Epidermal melanocyte (primary cell): Measurements from ENCODE around the gene MRGPRD.

ENCODE experiments used
- DNase-seq: peaks from one replicate; pipeline ENCODE4 v3.0.0; 2011; ENCODE audit warnings: low spot score; ENCODE audit not compliant: insufficient read length

MRGPRD gene

DNA sequence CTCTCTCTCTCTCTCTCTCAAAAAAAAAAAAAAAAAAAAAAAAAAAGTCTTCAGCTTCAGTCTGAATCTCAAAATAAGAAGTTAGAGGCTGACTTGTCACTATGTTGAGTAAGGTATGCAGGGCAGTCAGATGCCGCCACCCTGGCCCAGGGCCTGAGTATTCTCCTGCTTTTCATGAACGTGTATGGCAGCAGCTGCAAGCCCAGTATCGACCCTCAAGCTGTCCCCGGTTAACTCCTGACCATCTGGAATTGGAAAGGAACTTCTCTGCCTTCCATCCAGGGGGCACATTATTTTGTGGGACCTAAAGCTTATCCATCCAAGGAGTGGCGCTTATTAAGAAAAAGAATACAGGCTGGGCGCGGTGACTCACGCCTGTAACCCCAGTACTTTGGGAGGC is 11.4 kb downstream of the MRGPRD start:
- DNase-seq = no peak

DNA sequence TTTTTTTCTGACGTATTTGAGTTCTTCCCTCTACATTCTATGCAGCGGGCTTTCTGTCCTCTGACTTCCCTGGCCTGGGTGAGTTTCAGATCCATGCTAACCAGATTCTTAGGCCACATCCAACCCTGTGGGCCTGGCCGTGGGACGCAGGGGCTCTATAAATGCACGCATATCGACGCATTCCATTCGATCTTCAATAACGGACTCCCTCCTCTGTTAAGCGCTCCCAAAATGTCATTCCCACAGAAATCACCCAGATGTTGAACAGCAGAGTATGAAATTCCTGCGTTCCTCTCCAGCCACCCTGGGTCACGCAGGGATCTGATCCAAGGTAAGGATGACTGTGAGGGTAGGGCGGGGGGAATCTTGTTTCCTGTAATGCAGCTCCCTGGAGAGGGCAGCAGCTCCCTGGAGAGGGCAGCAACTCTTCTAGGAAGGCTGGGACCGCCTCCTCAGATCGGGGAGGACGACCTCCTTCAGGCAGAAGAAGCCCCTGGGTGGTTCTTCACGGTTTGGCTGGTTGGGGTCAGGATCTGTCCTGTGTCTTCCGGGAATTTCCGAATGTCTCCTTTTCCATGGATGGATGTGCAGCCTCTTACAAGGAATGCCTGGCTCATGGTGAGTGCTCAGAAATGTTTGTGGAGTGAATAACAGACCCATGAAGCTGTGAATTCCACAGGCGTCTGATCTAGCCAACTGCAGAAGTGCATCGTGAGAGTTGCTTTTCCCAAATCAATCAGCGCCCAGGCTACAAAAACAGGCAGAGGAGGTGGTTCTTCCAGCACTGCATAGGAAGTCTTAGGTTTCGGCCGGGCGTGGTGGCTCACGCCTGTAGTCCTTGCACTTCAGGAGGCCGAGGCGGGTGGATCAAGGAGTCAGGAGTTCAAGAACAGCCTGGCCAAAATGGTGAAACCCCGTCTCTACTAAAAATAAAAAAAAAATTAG is 12.2 kb downstream of the MRGPRD start:
- no peak for DNase-seq

DNA sequence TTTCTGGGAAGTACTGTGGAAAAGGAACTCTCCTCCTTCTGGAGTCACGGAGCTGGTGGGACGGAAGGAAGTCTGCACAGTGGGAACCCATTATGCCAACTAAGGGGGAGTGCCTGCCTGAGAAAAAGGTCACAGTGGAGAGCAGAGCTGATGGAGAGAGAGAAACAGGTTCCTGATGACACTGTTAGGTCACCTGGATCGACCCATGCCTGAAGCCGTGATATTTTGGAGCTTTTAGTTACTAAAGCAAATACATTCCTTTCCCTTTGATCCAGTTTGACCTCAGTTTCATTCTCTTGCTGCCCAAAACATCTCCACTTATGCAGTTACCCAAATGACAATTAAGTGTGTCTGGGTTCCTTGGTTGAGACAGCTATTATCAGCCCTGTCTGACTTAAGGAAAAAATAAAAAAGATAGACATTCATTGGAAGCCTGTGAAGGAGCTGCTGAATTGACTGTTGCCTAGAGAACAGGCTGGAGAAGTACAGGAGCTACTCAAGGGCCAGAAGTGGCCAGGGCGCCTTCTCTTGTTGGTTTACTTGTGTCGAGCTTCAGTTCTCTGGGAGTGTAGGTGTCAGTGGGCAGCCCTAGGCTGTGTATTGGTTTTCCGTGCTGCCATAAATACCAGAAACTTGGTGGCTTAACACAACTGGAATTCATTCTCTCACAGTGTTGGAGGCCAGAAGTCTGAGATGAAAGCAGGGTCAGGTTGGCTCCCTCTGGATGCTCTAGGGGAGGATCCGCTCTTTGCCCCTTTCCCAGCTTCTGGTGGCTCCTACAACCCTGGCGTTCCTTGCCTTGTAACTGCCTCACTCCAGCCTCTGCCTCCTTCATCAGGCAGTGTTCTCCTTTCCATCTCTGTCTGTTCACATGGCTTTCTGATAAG is 13.6 kb downstream of the MRGPRD start:
- DNase-seq = no peak

DNA sequence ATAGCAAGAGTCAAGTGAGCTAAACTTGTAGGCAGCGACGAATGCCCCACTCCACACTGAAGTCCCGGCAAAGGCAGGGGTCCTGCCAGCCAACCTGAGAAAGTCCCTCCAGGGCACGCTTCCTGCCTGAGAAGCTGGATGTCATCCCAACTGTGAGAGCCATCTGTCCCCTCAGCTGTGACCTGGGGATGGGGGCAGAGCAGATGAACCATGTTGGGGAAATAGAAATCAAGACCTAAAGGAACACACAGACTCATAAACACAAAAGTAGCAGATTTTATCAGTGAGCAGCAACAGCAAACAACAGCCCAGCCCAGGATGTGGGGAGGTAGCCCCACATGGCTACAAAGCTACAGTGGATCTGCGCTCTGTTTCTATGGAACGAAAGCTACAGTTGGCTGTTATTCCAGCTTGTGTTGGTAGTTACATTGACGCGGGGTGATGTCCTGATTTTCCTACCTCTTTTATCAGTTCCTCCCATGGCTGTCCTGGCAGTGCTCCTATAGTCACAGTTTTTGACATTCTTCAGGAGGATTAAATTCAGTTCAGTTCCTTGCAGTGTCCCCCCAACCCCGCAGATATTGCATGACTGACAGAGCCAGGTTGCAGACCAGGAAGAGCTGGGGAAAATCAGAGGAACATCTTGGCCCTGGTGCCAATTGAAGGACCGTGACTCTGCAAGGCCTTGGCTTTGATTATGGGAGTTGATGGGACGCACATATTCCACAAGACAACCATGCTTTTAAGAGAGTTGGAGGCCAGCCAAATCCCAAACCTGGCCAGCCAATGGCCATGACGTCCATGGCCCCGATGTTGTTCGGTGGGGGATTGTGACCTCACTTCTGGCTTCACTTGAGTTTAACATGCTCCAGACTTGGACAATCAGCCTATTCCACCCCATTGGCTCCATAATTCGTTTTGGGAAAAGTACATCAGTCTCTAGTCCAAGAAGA is 14.6 kb downstream of the MRGPRD start:
- no peak for DNase-seq

DNA sequence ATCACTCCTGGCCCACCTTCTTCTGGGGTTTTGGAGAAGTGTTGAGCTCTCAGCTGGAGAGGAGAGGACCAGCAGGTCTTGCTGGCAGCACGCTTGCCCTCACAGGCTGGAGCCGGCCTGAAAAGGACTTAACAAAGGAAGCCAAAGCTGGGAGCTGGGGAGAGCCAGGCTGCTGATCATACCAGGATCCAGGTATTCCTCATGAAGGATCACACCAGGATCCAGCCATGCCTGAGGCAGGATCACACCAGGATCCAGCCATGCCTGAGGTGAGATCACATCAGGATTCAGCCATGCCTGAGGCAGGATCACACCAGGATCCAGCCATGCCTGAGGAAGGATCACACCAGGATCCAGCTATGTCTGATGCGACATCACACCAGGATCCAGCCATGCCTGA is 17.0 kb downstream of the MRGPRD start:
- no peak for DNase-seq

DNA sequence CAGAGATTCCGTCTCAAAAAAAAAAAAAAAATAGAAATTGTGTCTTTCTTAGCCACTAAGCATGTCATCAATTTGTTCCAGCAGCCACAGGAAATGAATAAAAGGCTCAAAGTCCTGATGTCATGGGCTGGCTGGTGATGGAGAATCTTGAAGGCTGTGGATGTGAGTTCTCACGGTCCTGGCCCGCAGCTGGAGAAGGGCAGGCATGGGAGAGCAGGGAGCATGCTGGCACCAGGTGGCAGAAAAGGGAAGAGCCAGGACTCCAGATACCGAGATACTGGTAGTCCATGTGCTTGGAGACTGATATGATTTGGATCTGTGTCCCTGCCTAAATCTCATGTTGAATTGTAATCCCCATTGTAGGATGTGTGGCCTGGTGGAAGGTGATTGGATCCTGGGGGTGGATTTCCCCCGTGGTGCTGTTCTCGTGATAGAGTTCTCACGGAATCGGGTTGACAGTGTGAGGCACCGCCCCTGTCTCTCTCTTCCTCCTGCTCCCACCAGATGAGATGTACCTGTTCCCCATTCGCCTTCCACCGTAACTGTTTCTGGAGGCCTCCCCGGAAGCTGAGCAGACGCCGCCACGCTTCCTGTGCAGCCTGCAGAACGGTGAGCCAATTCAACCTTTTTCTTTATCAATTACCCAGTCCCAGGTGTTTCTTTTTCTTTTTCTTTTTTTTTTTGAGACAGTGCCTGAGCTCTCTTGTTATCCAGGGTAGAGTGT is 18.1 kb downstream of the MRGPRD start:
- no peak for DNase-seq

DNA sequence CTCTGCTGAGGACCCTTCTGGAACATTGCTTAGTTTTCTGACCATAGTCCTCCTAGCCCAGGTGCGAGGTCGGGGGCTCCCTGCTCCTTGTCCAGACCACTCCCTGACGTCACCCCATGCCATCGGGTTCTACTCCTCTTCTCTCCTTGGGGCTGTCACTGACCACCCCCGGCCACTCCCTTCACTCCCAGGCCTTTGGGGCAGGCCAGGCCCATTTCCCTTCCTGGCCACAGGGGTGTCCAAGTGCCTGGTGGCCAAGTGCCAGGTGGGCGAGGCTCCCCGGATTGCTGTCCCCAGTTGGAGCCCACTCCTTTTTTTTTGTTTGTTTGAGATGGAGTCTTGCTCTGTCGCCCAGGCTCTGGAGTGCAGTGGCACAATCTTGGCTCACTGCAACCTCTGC is 19.5 kb downstream of the MRGPRD start:
- DNase-seq = no peak

DNA sequence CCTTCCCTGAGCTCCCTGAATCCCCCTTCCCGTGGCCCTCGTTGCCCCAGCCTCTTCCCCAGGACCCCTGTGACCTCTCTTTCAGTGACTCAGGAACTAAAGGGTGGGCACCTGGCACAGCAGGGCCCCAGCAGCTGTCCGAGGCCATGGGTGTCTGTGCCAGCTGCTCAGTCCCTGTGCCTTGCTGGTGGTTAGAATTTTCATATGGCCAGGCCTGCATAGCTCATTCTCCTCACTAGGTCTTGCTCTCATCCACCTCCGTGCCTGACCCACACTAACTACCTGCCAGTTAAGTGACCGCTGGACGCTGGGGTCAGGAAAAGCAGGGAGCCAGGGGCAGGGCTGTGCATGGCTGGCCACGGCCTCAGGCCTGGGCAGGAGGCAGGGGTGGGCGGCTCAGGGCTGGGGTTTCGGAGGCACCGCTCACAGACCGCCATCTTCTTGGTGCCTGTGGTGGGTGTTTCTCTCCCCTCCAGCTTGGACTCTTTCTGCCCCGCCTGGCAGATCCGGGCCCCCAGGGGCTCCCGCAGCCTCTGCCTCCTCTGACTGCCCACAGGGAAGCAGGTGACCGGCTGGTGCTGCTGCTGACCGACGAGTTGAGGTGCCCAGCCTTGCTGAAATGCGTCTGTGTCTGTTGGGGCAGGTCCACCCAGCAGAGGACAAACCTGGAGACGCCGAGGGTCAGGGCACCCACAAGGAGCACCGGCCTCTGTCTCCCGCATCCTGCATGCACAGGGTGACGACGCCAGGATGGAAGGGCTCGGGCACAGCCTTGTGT is 20.3 kb downstream of the MRGPRD start:
- DNase-seq = no peak

DNA sequence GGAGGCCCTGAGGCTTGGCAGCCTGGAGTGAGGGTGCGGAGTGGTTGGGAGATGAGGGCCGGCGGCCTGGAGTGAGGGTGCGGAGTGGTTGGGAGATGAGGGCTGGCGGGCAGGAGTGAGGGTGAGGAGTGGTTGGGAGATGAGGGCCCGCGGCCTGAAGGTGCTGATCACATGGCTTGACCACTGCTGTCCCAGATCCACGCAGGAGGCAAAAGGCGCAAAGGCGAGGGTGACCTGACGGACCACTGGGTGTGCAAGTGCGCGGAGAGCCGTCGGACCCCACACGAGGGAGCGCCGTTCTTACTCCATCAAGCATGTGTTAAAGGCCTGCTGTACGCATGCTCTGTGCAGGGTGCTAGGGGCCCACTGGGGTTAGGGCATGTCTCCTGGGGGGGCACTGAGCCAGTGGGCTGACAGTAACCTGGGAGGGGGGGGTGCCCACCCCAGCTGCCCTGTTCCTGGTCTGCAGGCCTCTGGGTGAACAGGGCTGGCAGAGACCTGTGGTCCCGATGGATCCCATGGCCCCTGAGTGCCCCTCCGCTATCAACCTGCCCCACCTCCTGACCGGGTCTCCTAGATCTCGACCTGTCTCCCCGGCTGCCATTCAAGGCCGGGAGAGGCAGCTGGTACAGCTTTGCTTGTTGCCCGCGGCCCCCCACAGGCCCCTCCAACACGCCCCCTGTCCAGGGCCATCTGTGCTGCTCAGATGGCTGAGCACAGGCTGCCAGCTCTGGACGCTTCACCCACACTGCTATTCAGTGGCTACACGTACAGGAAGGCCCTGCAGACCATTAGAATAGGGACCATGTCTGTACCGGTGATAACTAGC is 21.1 kb downstream of the MRGPRD start:
- no peak for DNase-seq

DNA sequence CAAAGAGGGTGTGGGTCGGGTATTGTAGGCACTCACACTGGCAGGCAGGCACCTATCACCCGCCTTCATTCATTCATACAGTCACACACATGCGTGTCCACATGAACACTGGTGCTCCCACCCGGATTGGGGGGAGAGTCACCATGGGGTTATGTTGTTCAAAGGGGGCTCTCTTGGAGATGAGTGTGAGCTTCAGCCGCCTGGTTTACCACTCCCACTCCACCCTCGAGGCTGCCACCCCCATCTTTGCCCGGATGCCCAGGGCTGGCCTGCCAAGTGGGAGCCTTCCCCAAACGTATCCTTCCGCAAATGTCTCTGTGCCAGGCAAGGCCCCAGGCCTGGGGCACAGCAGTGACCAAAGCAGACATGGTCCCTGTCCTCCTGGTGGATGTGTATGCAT is 22.6 kb downstream of the MRGPRD start:
- no peak for DNase-seq

DNA sequence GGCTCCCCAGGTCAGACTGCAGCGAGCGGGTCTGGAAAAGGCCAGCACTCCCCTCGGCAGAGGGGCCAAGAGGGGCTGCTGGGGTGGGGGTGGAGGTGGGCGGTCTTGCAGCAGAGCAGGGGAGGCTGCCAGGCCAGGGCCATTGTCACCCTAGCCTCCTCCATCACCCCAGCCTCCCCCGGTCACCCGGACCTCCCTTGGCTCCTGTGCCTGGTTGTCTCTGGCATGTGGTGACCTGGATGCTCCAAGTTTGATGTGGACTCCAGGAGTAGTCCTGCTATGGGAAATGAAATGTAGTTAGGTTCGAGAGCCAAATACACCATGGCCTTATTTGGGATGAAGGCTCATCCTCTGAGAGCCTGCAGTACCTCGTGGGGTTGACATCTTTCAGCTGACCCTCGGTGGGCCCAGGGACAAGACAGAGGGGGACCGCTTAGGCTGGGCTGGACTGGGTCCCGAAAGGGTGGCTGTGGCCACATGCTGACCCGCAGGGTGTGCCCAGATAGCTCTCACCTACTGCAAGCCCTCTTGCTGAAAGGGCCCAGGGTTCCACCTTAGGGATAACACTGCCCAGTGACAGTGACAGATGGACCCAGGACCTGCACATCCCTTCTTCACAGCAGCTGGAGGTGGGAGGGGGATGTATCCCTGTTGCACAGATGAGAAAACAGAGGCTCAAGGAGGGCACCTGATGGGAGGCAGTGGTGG is 24.1 kb downstream of the MRGPRD start:
- no peak for DNase-seq

DNA sequence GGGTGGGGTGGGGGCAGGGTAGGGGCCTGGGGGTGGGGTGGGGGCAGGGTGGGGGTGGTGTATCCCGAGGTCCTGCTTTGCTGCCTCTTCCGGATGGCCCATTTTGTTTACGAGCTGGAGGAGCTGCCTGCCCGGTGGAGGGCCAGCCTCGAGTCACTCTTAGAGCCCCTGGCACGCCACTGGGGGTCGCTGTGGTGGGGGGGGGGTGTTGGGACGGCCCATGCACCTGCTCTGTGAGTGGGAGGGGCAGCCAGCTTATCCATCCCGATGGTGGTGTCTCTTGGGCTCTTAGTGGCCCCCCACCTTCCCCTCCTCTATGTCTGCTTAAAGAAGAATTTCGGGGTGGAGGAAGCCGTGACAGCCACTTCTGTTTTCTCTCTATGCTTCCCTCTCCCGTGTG is 24.6 kb downstream of the MRGPRD start:
- no peak for DNase-seq

DNA sequence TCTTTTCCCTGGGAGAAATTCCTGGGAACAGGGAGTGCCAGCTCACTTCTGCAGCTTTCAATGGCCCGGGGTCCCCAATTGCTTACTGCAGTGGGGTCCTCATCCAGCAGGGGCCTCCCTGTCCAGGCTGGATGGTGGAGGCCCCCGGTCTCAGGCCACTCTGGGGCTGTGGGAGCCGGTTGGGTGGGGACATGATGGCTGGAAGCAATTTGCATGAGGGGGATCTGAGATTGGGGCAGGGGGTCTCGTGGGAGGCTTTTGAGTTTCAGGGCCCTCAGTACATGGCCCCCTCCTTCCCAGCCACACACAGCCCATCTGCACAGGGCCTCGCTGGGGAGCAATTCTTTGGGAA is 25.2 kb downstream of the MRGPRD start:
- DNase-seq = no peak

DNA sequence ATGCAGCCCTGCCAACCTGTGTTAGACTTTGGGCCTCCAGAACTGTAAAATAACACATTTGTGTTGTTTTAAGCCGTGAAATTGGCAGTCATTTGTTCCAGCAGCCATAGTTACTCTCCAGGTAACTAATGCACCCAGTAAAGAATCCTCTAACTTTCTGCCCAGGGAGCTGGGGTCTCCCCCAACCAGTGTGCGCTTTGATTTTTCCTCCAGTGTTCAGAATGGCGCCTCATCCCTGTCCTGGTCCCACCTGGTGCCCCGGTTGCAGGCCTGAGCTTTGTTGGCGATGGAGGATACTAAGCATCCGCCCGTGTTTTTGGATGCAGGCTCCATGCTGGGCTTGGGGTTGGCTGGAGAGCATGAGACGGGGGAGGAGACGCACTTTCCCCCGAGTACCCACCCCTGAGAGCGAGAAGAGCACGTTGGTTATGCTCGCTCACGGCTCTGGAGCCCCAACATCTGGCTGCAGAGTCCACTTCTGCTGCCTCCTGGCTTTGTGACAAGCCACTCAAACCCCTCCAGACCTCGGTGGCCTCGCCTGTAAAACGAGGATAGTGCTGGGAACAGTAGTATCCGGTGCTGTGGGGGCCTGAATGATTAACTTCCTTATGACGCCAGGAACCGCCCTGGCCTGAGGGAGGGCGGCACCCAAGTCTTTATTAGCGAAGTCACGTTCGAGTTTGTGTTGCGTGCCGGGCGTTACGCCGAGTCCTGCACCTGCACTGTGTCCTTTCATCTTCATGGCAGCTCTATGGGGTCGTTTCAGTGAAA is 25.8 kb downstream of the MRGPRD start:
- no peak for DNase-seq

DNA sequence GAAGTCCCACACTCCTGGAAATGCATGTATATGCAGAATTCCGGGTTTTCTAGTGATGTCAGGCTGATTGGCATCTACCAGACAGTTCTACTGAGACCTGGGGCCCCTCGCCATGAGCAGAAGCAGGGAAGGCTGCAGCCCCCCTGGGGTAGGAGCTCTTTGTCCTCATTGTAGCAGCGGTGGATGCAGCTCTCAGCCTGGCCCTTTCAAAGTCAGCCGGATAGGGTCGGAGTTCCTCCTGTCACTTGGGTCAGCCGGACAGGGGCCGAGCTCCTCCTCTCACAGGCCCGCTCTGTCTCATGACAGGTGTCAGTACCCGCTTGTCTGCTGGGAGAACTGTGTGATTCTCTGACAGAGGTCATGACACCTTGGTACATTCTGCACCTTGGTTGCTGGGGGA is 30.0 kb downstream of the MRGPRD start:
- DNase-seq = no peak

DNA sequence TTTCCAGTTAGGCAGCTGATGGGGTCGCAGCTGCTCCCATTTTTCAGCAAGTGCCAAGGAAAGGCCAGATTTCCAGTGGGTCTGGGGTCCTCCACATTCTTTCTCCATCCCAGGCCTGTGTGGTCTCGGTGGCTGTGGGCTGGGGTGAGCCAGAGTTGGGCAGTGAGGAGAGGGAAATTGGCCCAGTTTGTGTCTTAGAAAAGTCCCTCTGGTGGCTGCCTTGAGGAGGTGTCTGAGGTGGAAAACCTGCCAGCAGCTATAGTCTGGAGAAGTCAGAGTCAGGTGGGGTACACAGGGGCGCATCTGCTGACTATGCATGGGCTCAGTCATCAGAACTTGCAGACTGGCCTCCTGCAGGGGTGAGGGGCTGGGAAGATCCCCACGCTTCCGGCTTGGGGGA is 30.5 kb downstream of the MRGPRD start:
- DNase-seq = no peak

DNA sequence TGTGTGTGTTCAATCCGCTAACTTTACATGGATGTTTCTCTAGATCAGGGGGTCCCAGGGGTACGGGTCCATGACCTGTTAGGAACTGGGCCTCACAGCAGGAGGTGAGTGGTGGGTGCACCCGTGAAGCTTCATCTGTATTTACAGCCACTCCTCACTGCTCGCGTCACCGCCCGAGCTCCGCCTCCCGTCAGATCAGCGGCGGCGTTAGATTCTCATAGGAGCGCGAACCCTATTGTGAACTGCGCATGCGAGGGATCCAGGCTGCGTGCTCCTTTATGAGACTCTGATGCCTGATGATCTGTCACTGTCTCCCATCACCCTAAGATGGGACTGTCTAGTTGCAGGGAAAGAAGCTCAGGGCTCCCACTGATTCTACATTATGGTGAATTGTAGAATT is 31.9 kb downstream of the MRGPRD start:
- no peak for DNase-seq

DNA sequence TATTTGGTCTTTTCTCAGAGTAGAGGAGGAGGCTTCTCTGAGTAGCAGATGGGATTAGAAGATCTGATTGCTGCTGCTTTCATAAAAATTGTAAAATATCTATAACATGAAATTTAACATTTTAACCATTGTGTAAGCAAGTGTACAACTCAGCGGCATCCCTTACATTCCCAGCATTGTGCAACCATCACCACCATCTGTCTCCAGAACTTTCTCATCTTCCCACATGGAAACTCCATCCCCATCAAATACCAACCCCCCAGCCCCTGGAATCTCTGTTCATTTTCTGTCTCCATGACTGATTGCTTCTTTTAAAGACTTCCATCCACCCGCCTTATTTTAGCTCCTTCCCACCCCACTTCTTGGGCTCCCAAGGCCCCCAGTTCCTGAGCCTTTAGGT is 32.3 kb downstream of the MRGPRD start:
- DNase-seq = no peak
